Stomach (tissue), 4 donors: ENCODE results near the gene RALGAPA2.

Experiments used
- CTCF ChIP-seq, 7 experiments: fragments of 450-650 bp in 4 of 7; fragments of 200-600 bp in 3 of 7; sonication (generic) in 3 of 7; IDR thresholded peaks; one replicate each; pipeline ENCODE4 v1.5.1; 2016 to 2019; ENCODE audit warnings: antibody characterized with exemption in 7 of 7, control low read depth in 2 of 7, mild to moderate bottlenecking in 1 of 7
- POLR2A ChIP-seq, 4 donors: fragments of 450-650 bp; IDR thresholded peaks; one replicate each; pipeline ENCODE4 v1.6.1; 2016; ENCODE audit warnings: antibody characterized with exemption in 4 of 4, control low read depth in 2 of 4, mild to moderate bottlenecking in 1 of 4, moderate library complexity in 1 of 4

GRCh38 chr20:20437314-20437713, 275.1 kb downstream of the RALGAPA2 start:
- TF ChIP-seq CTCF (IDR thresholded peaks at IDR 0.05) (no peak), POLR2A (IDR thresholded peaks at IDR 0.05) (no peak)
